Esophagus muscularis mucosa (tissue), 4 donors: ENCODE data around the gene SLC6A8.

Experiments used
- CTCF ChIP-seq, 3 experiments: fragments of 200-600 bp in 2 of 3; fragments of 450-650 bp in 1 of 3; sonication (generic) in 2 of 3; IDR thresholded peaks; one replicate each; pipeline ENCODE4 v1.5.1; 2017 to 2019; ENCODE audit warnings: antibody characterized with exemption in 3 of 3, mild to moderate bottlenecking in 2 of 3, moderate library complexity in 1 of 3
- EP300 ChIP-seq: sonication (generic); formaldehyde crosslinking; IDR thresholded peaks from one replicate; pipeline ENCODE4 v1.6.1; 2017; ENCODE audit warnings: antibody characterized with exemption
- POLR2A ChIP-seq: fragments of 450-650 bp; IDR thresholded peaks from one replicate; pipeline ENCODE4 v1.6.1; 2017; ENCODE audit warnings: antibody characterized with exemption, moderate library complexity, mild to moderate bottlenecking, low read depth

- TF ChIP-seq POLR2A (no peak), CTCF (IDR thresholded peaks at IDR 0.05) (no peak), EP300 (no peak)
These were observed 1.0 kb upstream of the SLC6A8 start for GRCh38 chrX:153686711-153687110.
